AG09309 (cell line): ENCODE measurements around the gene EPN2.

Experiments
- DNase-seq: peaks from one replicate; pipeline ENCODE4 v3.0.0-alpha.2; 2010; ENCODE audit warnings: low read depth
- H3K4me3 ChIP-seq: 2 replicates; pipeline ENCODE4 v1.5.1; 2011; ENCODE audit warnings: mild to moderate bottlenecking, low read depth, low read length, moderate library complexity; ENCODE audit not compliant: control insufficient read depth
- TF ChIP-seq, protein P1 (sequence below): IDR thresholded peaks from 2 replicates; pipeline ENCODE4 v1.5.1; 2011; ENCODE audit warnings: mild to moderate bottlenecking, low read depth, low read length, inconsistent platforms; ENCODE audit not compliant: insufficient read depth, control insufficient read depth; ENCODE audit errors: missing control alignments

Gene EPN2

DNA sequence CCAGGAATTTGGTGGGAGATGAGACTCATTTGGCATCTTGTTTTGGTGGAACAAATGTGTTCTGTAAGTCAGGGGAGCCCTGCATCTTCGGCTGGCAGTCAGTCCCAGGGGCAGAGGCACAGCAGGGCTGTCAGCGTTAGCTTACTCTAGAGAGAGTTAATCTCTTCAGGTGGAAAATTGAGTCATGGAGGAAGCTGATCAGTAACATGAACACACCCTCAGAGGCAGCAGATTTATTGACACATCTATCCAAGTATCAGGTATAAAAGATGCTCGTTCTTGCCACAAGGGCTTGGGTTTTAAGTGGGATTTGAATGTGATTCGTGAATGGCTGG, 55.2 kb downstream of the EPN2 start:
- DNase-seq: no peak
- TF ChIP-seq, protein P1, sequence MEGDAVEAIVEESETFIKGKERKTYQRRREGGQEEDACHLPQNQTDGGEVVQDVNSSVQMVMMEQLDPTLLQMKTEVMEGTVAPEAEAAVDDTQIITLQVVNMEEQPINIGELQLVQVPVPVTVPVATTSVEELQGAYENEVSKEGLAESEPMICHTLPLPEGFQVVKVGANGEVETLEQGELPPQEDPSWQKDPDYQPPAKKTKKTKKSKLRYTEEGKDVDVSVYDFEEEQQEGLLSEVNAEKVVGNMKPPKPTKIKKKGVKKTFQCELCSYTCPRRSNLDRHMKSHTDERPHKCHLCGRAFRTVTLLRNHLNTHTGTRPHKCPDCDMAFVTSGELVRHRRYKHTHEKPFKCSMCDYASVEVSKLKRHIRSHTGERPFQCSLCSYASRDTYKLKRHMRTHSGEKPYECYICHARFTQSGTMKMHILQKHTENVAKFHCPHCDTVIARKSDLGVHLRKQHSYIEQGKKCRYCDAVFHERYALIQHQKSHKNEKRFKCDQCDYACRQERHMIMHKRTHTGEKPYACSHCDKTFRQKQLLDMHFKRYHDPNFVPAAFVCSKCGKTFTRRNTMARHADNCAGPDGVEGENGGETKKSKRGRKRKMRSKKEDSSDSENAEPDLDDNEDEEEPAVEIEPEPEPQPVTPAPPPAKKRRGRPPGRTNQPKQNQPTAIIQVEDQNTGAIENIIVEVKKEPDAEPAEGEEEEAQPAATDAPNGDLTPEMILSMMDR: no peak
- no peak overlapping the region for H3K4me3 ChIP-seq

GRCh38 chr17:19294443-19294842, 57.3 kb downstream of the EPN2 start:
- no peak for DNase-seq

DNA sequence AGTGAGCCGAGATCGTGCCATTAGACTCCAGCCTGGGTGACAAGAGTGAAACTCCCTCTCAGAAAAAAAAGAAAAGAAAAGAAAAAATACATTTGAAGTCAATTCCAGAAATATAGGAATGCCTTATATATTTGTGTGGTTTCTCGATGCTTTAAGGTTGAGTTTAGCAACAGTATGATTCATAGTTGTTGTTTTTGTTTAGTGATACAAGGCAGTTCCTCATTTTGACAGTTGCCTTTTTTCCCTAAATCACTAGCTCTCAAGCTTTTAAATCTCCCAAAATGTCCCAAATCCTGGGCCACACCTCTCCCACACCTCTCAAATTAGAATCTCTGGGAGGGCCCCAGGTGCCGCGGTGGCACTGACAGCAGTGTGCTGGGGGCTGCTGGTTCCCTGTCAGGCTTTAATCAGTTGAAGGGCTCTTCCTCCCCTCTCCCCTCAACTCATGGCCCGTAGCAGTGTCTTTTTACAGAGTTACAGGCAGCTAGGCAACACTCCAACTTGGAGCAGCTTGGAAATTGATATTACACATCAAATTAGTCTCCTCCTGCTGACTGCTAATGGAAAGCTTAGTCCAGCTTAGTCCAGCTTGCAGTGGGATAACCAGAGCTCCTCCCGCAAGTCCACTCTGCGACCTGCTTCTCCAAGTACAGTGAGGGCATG, 58.4 kb downstream of the EPN2 start:
- H3K4me3 ChIP-seq: no peak overlapping the region
- TF ChIP-seq, protein P1: no peak
- no peak for DNase-seq

More at GRCh38 chr17:19294443-19294842, 57.3 kb downstream of the EPN2 start:
- TF ChIP-seq, protein P1: no peak
- no peak overlapping the region for H3K4me3 ChIP-seq

- TF ChIP-seq, protein P1: no peak
- H3K4me3 ChIP-seq: no peak overlapping the region
- no peak for DNase-seq
These were observed 59.9 kb downstream of the EPN2 start for GRCh38 chr17:19296786-19297778.

- no peak for DNase-seq
- TF ChIP-seq, protein P1: no peak
- H3K4me3 ChIP-seq: no peak overlapping the region
These were observed 61.5 kb downstream of the EPN2 start for GRCh38 chr17:19298569-19299213.

- no peak overlapping the region for H3K4me3 ChIP-seq
- no peak for DNase-seq
- TF ChIP-seq, protein P1: no peak
These were observed 62.1 kb downstream of the EPN2 start for GRCh38 chr17:19299214-19299747.
